Myometrial cell (primary cell): ENCODE measurements around the gene UGT2B28. TPM values are rescaled to one million over a fixed set of nuclear protein-coding genes. Genes with fewer than 3 reads are reported as not detected.

ENCODE experiments used
- total RNA-seq: library from RNA; depleted of rRNA; stranded (reverse); fragments of >200 nt; gene quantifications from 2 replicates; pipeline ENCODE4 v1.2.3, GENCODE V29; 2015

Gene UGT2B28
- not detected in 2 replicates for total RNA-seq

DNA sequence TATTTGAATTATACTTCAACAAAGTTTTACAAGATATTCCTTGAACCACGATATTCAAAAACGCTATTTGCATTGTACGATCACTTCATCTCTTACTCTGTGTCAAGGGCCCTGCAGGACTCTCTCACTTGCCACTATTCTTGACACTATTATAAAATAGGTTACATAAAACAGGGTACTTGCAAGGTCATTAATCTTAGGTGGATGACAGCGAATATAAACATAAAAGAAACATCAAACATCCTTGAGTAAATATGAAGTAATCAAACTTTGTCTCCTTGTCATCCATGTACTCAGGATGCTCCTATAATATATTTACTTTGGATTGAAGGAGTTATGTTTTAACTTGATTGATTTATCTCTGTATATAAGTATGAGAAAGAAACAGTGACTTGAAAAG lies at the start of gene UGT2B28:
TSS of gene UGT2B28 (plus strand) at position 395 of the 400 bp plus-strand sequence. CDS start 26 bp downstream, outside the sequence.

Other genes starting within 250 kb of the UGT2B28 start
- 0.71 TPM in 1 of 2 replicates, not detected in the other for gene UGT2B7, start 184.0 kb upstream of the UGT2B28 start, total RNA-seq
- gene UGT2B11, start 65.7 kb upstream of the UGT2B28 start, total RNA-seq: not detected in 2 replicates
- not detected in 2 replicates for gene UGT2B4, start 215.4 kb downstream of the UGT2B28 start, total RNA-seq